HepG2 (cell line): ENCODE measurements around the gene TPX2. TPM values are rescaled to one million over a fixed set of nuclear protein-coding genes. Genes with fewer than 3 reads are reported as not detected.

Source experiments
- ARHGAP35 ChIP-seq: sonication (generic); formaldehyde crosslinking; IDR thresholded peaks from 2 replicates; pipeline ENCODE4 v1.9.0; 2022; ENCODE audit warnings: mild to moderate bottlenecking, inconsistent platforms, moderate library complexity, missing genetic modification reagents, borderline replicate concordance
- CREM ChIP-seq, 2 experiments: sonication (generic) in 1 of 2; formaldehyde crosslinking in 1 of 2; IDR thresholded peaks; 2 replicates each; pipeline versions ENCODE4 v1.4.0 to v1.6.1; 2016 to 2020; ENCODE audit warnings: antibody characterized with exemption in 1 of 2, mild to moderate bottlenecking in 1 of 2, missing genetic modification reagents in 1 of 2
- EEA1 ChIP-seq: sonication (generic); formaldehyde crosslinking; IDR thresholded peaks from 2 replicates; pipeline ENCODE4 v1.5.1; 2020; ENCODE audit warnings: mild to moderate bottlenecking, missing genetic modification reagents, borderline replicate concordance
- FOXP1 ChIP-seq, 2 experiments: fragments of 450-650 bp in 1 of 2; IDR thresholded peaks; 2 replicates each; pipeline ENCODE4 v1.6.1; 2017 to 2018; ENCODE audit warnings: antibody characterized with exemption in 1 of 2
- MAX ChIP-seq: IDR thresholded peaks from 2 replicates; pipeline ENCODE4 v1.6.1; 2012; ENCODE audit warnings: inconsistent platforms
- ONECUT2 ChIP-seq: sonication (generic); formaldehyde crosslinking; IDR thresholded peaks from 2 replicates; pipeline ENCODE4 v1.4.0; 2020; ENCODE audit warnings: missing genetic modification reagents
- PHF5A ChIP-seq: IDR thresholded peaks from one replicate; pipeline ENCODE4 v1.6.1; 2018; ENCODE audit warnings: low read depth, missing genetic modification reagents; ENCODE audit not compliant: unreplicated experiment
- RNF2 ChIP-seq: fragments of 450-650 bp; conservative IDR thresholded peaks from 2 replicates; pipeline ENCODE4 v1.6.1; 2016; ENCODE audit warnings: low read depth
- TP53 ChIP-seq: sonication (generic); formaldehyde crosslinking; conservative IDR thresholded peaks from 2 replicates; pipeline ENCODE4 v1.4.0; 2020; ENCODE audit warnings: missing genetic modification reagents
- ZBTB2 ChIP-seq: sonication (generic); formaldehyde crosslinking; IDR thresholded peaks from 2 replicates; pipeline ENCODE4 v1.8.0; 2022; ENCODE audit warnings: low read depth, missing genetic modification reagents
- ZNF780A ChIP-seq: sonication (generic); formaldehyde crosslinking; IDR thresholded peaks from 2 replicates; pipeline ENCODE4 v1.8.0; 2022; ENCODE audit warnings: mild to moderate bottlenecking, missing genetic modification reagents, moderate library complexity
- ZSCAN30 ChIP-seq: sonication (generic); formaldehyde crosslinking; IDR thresholded peaks from 2 replicates; pipeline ENCODE4 v1.5.0; 2020; ENCODE audit warnings: mild to moderate bottlenecking, missing genetic modification reagents
- polyA plus RNA-seq, 8 experiments: library from polyadenylated mRNA; depleted of rRNA in 3 of 8; stranded (reverse) in 7 of 8; unstranded in 1 of 8; fragments of >200 nt; fragmentation: Illumina TruSeq in 4 of 8; extraction: Trizol in 4 of 8; gene quantifications; 2 replicates each; pipeline versions ENCODE4 v1.2.1 to v1.2.3, GENCODE V29; 2011 to 2016; ENCODE audit warnings: low read depth in 4 of 8, missing spikeins in 1 of 8, mixed read lengths in 1 of 8; ENCODE audit not compliant: insufficient read depth in 1 of 8
- total RNA-seq, 5 experiments: library from RNA; depleted of rRNA; stranded (reverse); fragments of >200 nt; fragmentation: Illumina TruSeq; extraction: Trizol; gene quantifications; 2 replicates each; pipeline ENCODE4 v1.2.3, GENCODE V29; 2016; ENCODE audit warnings: low read depth in 1 of 5
- TF ChIP-seq, protein P1 (sequence below): sonication (generic); formaldehyde crosslinking; IDR thresholded peaks from 2 replicates; pipeline ENCODE4 v1.5.1; 2020; ENCODE audit warnings: mild to moderate bottlenecking, missing genetic modification reagents, moderate library complexity
- TF ChIP-seq, protein P2 (sequence below): sonication (generic); formaldehyde crosslinking; IDR thresholded peaks from 2 replicates; pipeline ENCODE4 v1.4.0; 2020; ENCODE audit warnings: missing genetic modification reagents
- TF ChIP-seq, protein P3 (sequence below): sonication (generic); formaldehyde crosslinking; IDR thresholded peaks from 2 replicates; pipeline ENCODE4 v1.4.0; 2020; ENCODE audit warnings: missing genetic modification reagents

TPX2 gene
- total and polyA plus RNA-seq, 2 of the 13 experiments (the other 11 are each of a cell fraction or from before 2014, with no cell fraction given) = 34.3 to 124 TPM

DNA sequence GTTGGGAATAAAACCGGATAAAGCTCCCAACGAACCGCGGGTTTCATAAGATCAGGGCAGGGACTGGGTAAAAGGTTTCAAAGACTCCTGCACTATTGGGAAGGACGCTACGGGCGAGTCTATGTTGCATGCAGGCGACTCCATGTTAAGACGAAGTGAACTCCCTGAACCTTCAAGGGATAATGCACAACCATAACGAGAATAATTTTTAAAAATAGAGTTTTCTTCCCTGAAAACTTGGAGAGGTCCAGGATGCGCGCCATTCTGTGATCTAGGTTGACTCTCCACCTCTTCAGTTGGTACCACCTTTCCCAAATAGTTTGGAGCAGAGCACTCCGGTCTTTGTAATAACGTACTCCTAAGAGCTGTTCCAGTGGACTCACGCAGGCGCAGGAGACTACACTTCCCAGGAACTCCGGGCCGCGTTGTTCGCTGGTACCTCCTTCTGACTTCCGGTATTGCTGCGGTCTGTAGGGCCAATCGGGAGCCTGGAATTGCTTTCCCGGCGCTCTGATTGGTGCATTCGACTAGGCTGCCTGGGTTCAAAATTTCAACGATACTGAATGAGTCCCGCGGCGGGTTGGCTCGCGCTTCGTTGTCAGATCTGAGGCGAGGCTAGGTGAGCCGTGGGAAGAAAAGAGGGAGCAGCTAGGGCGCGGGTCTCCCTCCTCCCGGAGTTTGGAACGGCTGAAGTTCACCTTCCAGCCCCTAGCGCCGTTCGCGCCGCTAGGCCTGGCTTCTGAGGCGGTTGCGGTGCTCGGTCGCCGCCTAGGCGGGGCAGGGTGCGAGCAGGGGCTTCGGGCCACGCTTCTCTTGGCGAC lies at the start of gene TPX2 (continued):
- TF ChIP-seq, protein P1, sequence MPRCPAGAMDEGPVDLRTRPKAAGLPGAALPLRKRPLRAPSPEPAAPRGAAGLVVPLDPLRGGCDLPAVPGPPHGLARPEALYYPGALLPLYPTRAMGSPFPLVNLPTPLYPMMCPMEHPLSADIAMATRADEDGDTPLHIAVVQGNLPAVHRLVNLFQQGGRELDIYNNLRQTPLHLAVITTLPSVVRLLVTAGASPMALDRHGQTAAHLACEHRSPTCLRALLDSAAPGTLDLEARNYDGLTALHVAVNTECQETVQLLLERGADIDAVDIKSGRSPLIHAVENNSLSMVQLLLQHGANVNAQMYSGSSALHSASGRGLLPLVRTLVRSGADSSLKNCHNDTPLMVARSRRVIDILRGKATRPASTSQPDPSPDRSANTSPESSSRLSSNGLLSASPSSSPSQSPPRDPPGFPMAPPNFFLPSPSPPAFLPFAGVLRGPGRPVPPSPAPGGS = peak; percentile 78; the same call in 1 of the 2 replicates
- TF ChIP-seq PHF5A (no peak), ONECUT2 (no peak), FOXP1 (IDR thresholded peaks at IDR 0.05) (no peak), FOXP1 (CRISPR knock-in tag; IDR thresholded peaks at IDR 0.05) (0 out of 2 replicates have a peak, but pooled peaks have one; percentile 5), ZSCAN30 (peak; percentile 90; the same call in 1 of the 2 replicates), RNF2 (no peak; the same call in 1 of the 2 replicates), EEA1 (CRISPR knock-in tag) (peak; percentile 89; the same call in 1 of the 2 replicates), CREM (IDR thresholded peaks at IDR 0.05) (peak; percentile 95), CREM (CRISPR knock-in tag; IDR thresholded peaks at IDR 0.05) (no peak; the same call in 1 of the 2 replicates), ZNF780A (CRISPR knock-in tag) (peak; percentile 91), MAX (peak; percentile 90), TP53 (CRISPR knock-in tag) (no peak; the same call in 1 of the 2 replicates), ZBTB2 (CRISPR knock-in tag) (peak; percentile 93), ARHGAP35 (CRISPR knock-in tag) (peak; percentile 86; the same call in 1 of the 2 replicates)
- TF ChIP-seq, protein P2, sequence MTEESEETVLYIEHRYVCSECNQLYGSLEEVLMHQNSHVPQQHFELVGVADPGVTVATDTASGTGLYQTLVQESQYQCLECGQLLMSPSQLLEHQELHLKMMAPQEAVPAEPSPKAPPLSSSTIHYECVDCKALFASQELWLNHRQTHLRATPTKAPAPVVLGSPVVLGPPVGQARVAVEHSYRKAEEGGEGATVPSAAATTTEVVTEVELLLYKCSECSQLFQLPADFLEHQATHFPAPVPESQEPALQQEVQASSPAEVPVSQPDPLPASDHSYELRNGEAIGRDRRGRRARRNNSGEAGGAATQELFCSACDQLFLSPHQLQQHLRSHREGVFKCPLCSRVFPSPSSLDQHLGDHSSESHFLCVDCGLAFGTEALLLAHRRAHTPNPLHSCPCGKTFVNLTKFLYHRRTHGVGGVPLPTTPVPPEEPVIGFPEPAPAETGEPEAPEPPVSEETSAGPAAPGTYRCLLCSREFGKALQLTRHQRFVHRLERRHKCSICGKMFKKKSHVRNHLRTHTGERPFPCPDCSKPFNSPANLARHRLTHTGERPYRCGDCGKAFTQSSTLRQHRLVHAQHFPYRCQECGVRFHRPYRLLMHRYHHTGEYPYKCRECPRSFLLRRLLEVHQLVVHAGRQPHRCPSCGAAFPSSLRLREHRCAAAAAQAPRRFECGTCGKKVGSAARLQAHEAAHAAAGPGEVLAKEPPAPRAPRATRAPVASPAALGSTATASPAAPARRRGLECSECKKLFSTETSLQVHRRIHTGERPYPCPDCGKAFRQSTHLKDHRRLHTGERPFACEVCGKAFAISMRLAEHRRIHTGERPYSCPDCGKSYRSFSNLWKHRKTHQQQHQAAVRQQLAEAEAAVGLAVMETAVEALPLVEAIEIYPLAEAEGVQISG (CRISPR knock-in tag) = peak; percentile 92
- TF ChIP-seq, protein P3, sequence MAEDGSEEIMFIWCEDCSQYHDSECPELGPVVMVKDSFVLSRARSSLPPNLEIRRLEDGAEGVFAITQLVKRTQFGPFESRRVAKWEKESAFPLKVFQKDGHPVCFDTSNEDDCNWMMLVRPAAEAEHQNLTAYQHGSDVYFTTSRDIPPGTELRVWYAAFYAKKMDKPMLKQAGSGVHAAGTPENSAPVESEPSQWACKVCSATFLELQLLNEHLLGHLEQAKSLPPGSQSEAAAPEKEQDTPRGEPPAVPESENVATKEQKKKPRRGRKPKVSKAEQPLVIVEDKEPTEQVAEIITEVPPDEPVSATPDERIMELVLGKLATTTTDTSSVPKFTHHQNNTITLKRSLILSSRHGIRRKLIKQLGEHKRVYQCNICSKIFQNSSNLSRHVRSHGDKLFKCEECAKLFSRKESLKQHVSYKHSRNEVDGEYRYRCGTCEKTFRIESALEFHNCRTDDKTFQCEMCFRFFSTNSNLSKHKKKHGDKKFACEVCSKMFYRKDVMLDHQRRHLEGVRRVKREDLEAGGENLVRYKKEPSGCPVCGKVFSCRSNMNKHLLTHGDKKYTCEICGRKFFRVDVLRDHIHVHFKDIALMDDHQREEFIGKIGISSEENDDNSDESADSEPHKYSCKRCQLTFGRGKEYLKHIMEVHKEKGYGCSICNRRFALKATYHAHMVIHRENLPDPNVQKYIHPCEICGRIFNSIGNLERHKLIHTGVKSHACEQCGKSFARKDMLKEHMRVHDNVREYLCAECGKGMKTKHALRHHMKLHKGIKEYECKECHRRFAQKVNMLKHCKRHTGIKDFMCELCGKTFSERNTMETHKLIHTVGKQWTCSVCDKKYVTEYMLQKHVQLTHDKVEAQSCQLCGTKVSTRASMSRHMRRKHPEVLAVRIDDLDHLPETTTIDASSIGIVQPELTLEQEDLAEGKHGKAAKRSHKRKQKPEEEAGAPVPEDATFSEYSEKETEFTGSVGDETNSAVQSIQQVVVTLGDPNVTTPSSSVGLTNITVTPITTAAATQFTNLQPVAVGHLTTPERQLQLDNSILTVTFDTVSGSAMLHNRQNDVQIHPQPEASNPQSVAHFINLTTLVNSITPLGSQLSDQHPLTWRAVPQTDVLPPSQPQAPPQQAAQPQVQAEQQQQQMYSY (CRISPR knock-in tag) = peak; percentile 80
